Bronchial epithelial cell (primary cell): ENCODE results near the gene STXBP6. TPM values are rescaled to one million over a fixed set of nuclear protein-coding genes. Genes with fewer than 3 reads are reported as not detected.

ENCODE experiments used
- DNase-seq: peaks from one replicate; pipeline ENCODE4 v3.0.0-alpha.2; 2010; ENCODE audit warnings: low read depth
- FAIRE-seq: peaks from 2 replicates; lab custom pipeline; 2011; peaks lifted over from hg19 to GRCh38; lab: Jason Lieb, UNC
- H3K27me3 ChIP-seq: 2 replicates; pipeline ENCODE4 v1.5.1; 2011; ENCODE audit warnings: low read length; ENCODE audit not compliant: control insufficient read depth, insufficient read depth
- H3K36me3 ChIP-seq: 2 replicates; pipeline ENCODE4 v1.5.1; 2011; ENCODE audit warnings: low read length; ENCODE audit not compliant: control insufficient read depth, insufficient read depth
- H3K4me3 ChIP-seq: 2 replicates; pipeline ENCODE4 v1.5.1; 2011; ENCODE audit warnings: mild to moderate bottlenecking, low read depth, low read length, control low read depth
- CTCF ChIP-seq: IDR thresholded peaks from 2 replicates; pipeline ENCODE4 v1.5.1; 2011; ENCODE audit warnings: mild to moderate bottlenecking, moderate library complexity, low read length, control low read depth, inconsistent platforms; ENCODE audit not compliant: insufficient read depth, severe bottlenecking
- total RNA-seq: library from RNA; depleted of rRNA; stranded (reverse); fragments of >200 nt; gene quantifications from 2 replicates; pipeline ENCODE4 v1.2.1, GENCODE V29; 2014

Gene STXBP6
- total RNA-seq, 1 donor from 2014 or later, result not detected

GRCh38 chr14:24844011-24844410 is 205.9 kb downstream of the STXBP6 start:
- Histone ChIP-seq H3K27me3 (no peaks in the 10 kb centered on the region), H3K4me3 (no peak overlapping the region), H3K36me3 (no peaks in the 10 kb centered on the region)
- DNase-seq (no peak), FAIRE-seq (no peak)
- TF ChIP-seq CTCF, result no peak

GRCh38 chr14:24843494-24843893 is 206.5 kb downstream of the STXBP6 start:
- no peak for DNase-seq
- no peak overlapping the region for H3K4me3 ChIP-seq
- no peak for FAIRE-seq
- no peaks in the 10 kb centered on the region for H3K27me3 ChIP-seq
- H3K36me3 ChIP-seq, result no peaks in the 10 kb centered on the region
- no peak for TF ChIP-seq CTCF

GRCh38 chr14:24840204-24840893 is 209.6 kb downstream of the STXBP6 start:
- peak; percentile 76 for FAIRE-seq
- H3K27me3 ChIP-seq, result no peaks in the 10 kb centered on the region

GRCh38 chr14:24839617-24840203 is 210.2 kb downstream of the STXBP6 start:
- Histone ChIP-seq H3K4me3 (no peak overlapping the region), H3K27me3 (no peaks in the 10 kb centered on the region), H3K36me3 (no peaks in the 10 kb centered on the region)
- FAIRE-seq (no peak), DNase-seq (no peak)
- TF ChIP-seq CTCF, result no peak

More at GRCh38 chr14:24840204-24840893, 209.6 kb downstream of the STXBP6 start:
- H3K36me3 ChIP-seq, result no peaks in the 10 kb centered on the region
- no peak overlapping the region for H3K4me3 ChIP-seq
- DNase-seq, result no peak
- TF ChIP-seq CTCF, result no peak

GRCh38 chr14:24838945-24839616 is 210.9 kb downstream of the STXBP6 start:
- no peak for TF ChIP-seq CTCF
- Histone ChIP-seq H3K27me3 (no peaks in the 10 kb centered on the region), H3K4me3 (no peak overlapping the region), H3K36me3 (no peaks in the 10 kb centered on the region)
- DNase-seq (no peak), FAIRE-seq (no peak)
